Retina (tissue), 1 donor: Measurements from ENCODE around the gene AKAP3.

Experiments
- DNase-seq: peaks from one replicate; pipeline ENCODE4 v3.0.0-alpha.2; 2016

Gene AKAP3

GRCh38 chr12:4591180-4591687, 57.6 kb downstream of the AKAP3 start:
- no peak for DNase-seq

GRCh38 chr12:4589941-4590340, 58.9 kb downstream of the AKAP3 start:
- no peak for DNase-seq

GRCh38 chr12:4588916-4589315, 59.9 kb downstream of the AKAP3 start:
- DNase-seq = no peak

- no peak for DNase-seq
Observed at GRCh38 chr12:4587108-4587507, 61.7 kb downstream of the AKAP3 start.

GRCh38 chr12:4586500-4586899, 62.4 kb downstream of the AKAP3 start:
- no peak for DNase-seq

GRCh38 chr12:4584896-4585295, 64.0 kb downstream of the AKAP3 start:
- DNase-seq = no peak

GRCh38 chr12:4584281-4584680, 64.6 kb downstream of the AKAP3 start:
- no peak for DNase-seq

- DNase-seq = peak; percentile 32
Observed at GRCh38 chr12:4580281-4580688, 68.6 kb downstream of the AKAP3 start.

GRCh38 chr12:4579305-4580102, 69.3 kb downstream of the AKAP3 start:
- DNase-seq = no peak

GRCh38 chr12:4572680-4573079, 76.2 kb downstream of the AKAP3 start:
- no peak for DNase-seq

GRCh38 chr12:4569261-4569660, 79.6 kb downstream of the AKAP3 start:
- no peak for DNase-seq

GRCh38 chr12:4567073-4567881, 81.6 kb downstream of the AKAP3 start:
- DNase-seq = no peak

GRCh38 chr12:4566474-4566873, 82.4 kb downstream of the AKAP3 start:
- DNase-seq = no peak
